ENCODE measurements around the gene MYRIP.

The MYRIP gene

DNA sequence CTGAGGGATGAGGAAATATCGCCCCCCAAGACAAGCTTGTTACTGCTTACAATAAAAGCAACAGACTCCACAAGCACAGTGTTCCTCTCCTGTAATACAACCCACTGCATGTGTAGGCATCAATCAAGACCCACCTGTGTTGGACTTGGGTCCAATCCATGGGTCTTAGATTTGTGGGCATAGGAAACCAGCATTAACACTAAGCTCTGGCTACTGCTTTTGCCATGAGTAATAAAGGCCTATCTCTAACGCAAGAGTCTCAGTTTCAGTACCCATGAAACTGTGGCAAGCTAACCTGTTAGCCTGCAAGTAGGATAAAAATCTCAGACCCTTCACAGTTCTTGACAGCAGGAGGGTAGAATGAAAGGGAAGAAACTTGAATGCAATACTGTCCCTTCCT lies 494.9 kb downstream of the MYRIP start:
- TF ChIP-seq, protein P1, sequence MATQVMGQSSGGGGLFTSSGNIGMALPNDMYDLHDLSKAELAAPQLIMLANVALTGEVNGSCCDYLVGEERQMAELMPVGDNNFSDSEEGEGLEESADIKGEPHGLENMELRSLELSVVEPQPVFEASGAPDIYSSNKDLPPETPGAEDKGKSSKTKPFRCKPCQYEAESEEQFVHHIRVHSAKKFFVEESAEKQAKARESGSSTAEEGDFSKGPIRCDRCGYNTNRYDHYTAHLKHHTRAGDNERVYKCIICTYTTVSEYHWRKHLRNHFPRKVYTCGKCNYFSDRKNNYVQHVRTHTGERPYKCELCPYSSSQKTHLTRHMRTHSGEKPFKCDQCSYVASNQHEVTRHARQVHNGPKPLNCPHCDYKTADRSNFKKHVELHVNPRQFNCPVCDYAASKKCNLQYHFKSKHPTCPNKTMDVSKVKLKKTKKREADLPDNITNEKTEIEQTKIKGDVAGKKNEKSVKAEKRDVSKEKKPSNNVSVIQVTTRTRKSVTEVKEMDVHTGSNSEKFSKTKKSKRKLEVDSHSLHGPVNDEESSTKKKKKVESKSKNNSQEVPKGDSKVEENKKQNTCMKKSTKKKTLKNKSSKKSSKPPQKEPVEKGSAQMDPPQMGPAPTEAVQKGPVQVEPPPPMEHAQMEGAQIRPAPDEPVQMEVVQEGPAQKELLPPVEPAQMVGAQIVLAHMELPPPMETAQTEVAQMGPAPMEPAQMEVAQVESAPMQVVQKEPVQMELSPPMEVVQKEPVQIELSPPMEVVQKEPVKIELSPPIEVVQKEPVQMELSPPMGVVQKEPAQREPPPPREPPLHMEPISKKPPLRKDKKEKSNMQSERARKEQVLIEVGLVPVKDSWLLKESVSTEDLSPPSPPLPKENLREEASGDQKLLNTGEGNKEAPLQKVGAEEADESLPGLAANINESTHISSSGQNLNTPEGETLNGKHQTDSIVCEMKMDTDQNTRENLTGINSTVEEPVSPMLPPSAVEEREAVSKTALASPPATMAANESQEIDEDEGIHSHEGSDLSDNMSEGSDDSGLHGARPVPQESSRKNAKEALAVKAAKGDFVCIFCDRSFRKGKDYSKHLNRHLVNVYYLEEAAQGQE (IDR thresholded peaks at IDR 0.05; ENCODE audit: insufficient read depth in 1 of 2, low read depth in 2 of 2, low read length in 2 of 2) = no peak
- TF ChIP-seq POLR2AphosphoS5 (IDR thresholded peaks at IDR 0.05; ENCODE audit: low read depth, low read length) (no peak), TAF1 (IDR thresholded peaks at IDR 0.05; ENCODE audit: borderline replicate concordance, insufficient read depth, low read length) (no peak), FOXP2 (optimal IDR thresholded peaks at IDR 0.05; ENCODE audit: borderline replicate concordance, extremely low read depth, extremely low read length, insufficient read depth) (no peak), SIN3A (IDR thresholded peaks at IDR 0.05; ENCODE audit: borderline replicate concordance, insufficient read depth, low read length) (no peak)

DNA sequence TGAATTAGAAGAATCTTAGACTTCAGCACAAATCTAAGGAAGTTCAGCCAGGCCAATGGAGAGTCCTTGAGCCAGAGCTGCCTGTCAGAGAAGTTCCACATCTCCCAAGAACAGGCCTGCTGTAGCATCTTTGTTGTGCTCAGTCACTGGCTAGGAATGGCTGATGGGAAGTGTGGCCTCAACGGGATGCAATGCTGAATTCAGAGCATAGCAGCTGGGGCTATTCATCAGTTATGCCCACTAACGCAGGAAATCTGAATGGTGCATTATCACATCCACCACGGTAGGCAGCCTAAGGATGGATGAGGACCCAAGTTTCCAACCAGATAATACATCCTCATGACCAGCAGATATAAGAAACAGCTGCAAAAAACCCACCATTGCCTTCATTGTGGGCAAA lies 496.9 kb downstream of the MYRIP start:
- TF ChIP-seq SIN3A (IDR thresholded peaks at IDR 0.05; ENCODE audit: borderline replicate concordance, insufficient read depth, low read length) (no peak), FOXP2 (optimal IDR thresholded peaks at IDR 0.05; ENCODE audit: borderline replicate concordance, extremely low read depth, extremely low read length, insufficient read depth) (no peak), TAF1 (IDR thresholded peaks at IDR 0.05; ENCODE audit: borderline replicate concordance, insufficient read depth, low read length) (no peak), POLR2AphosphoS5 (IDR thresholded peaks at IDR 0.05; ENCODE audit: low read depth, low read length) (no peak)
- TF ChIP-seq, protein P1 (IDR thresholded peaks at IDR 0.05; ENCODE audit: insufficient read depth in 1 of 2, low read depth in 2 of 2, low read length in 2 of 2) = no peak

DNA sequence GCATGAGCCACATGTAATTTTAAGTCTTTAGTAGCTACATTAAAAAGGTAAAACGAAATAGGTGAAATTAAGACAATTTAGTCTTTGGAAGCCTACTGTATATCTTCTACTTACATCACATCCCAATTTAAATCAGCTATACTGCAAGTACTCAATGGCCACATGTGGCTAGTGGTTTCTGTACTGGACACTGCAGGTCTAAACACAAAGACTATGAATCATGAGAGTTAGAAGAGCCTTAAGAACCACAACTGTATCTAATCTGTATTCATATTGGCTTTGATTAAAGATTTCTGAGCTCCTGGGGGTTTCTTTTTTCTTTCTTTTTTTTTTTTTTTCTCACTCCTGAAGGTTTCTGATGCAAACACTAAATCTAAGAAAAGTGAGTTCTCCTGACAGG lies 497.8 kb downstream of the MYRIP start:
- TF ChIP-seq, protein P1 (IDR thresholded peaks at IDR 0.05; ENCODE audit: insufficient read depth in 1 of 2, low read depth in 2 of 2, low read length in 2 of 2) = no peak
- TF ChIP-seq POLR2AphosphoS5 (IDR thresholded peaks at IDR 0.05; ENCODE audit: low read depth, low read length) (no peak), SIN3A (IDR thresholded peaks at IDR 0.05; ENCODE audit: borderline replicate concordance, insufficient read depth, low read length) (no peak), TAF1 (IDR thresholded peaks at IDR 0.05; ENCODE audit: borderline replicate concordance, insufficient read depth, low read length) (no peak), FOXP2 (optimal IDR thresholded peaks at IDR 0.05; ENCODE audit: borderline replicate concordance, extremely low read depth, extremely low read length, insufficient read depth) (no peak)

DNA sequence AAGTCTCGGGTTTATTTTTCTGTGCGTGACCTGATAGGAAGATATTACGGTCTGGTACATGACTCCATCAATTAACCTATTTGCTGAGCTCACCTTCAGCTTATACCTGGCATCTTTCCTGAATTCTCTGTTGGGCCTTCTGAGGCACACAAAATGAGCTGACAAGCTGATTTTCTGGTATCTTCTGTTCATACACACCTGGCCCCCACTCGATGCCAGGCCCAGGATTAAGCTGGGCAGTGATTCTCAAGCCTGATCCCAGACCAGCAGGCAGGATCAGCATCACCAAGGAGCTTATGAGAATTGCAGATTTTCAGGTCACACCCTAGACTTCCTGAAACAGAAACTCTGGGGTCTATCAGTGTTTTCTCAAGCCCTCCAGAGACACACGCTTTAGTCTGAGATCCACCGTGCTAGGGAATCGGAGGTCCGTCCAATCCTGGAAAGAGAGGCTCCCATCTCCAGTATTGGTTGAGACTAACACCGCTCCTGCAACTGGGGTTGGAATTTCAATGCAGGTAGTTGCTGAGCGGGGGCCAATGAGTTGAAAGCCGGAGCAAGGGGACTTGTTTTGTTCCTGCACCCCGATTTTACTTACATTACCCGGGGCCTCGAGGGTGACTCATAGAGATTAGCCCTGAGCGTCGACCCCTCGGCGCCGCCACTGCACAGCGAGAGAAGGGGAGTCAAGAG lies 499.5 kb downstream of the MYRIP start:
- TF ChIP-seq POLR2AphosphoS5 (IDR thresholded peaks at IDR 0.05; ENCODE audit: low read depth, low read length) = no peak
- TF ChIP-seq SIN3A (IDR thresholded peaks at IDR 0.05; ENCODE audit: borderline replicate concordance, insufficient read depth, low read length) = no peak
- no peak for TF ChIP-seq TAF1 (IDR thresholded peaks at IDR 0.05; ENCODE audit: borderline replicate concordance, insufficient read depth, low read length)
- TF ChIP-seq, protein P1 (IDR thresholded peaks at IDR 0.05; ENCODE audit: insufficient read depth in 1 of 2, low read depth in 2 of 2, low read length in 2 of 2) = no peak
- no peak for TF ChIP-seq FOXP2 (optimal IDR thresholded peaks at IDR 0.05; ENCODE audit: borderline replicate concordance, extremely low read depth, extremely low read length, insufficient read depth)

All from PFSK-1 (cell line).